SU-DHL-6 (cell line): ENCODE measurements around the gene TEAD1.

Experiments
- H2AFZ ChIP-seq: fragments of 200-600 bp; sonication (generic); 2 replicates; pipeline ENCODE4 v1.6.1; 2014; ENCODE audit warnings: low read depth, mild to moderate bottlenecking, moderate library complexity, mixed read lengths, antibody characterized with exemption, low read length; ENCODE audit not compliant: severe bottlenecking
- H3F3A ChIP-seq: fragments of 200-600 bp; shearing (Covaris generic); 2 replicates; pipeline ENCODE4 v1.6.0; 2016; ENCODE audit warnings: antibody characterized with exemption, mild to moderate bottlenecking; ENCODE audit not compliant: insufficient read depth
- H3K27ac ChIP-seq: fragments of 200-600 bp; sonication (generic); 2 replicates; pipeline ENCODE4 v1.5.1; 2016; ENCODE audit warnings: low read depth, mild to moderate bottlenecking, low read length, moderate library complexity, mixed read lengths
- H3K27me3 ChIP-seq: fragments of 200-600 bp; sonication (generic), shearing (Covaris generic); 2 replicates; pipeline ENCODE4 v1.6.0; 2014; ENCODE audit warnings: mild to moderate bottlenecking, low read length
- H3K36me3 ChIP-seq: fragments of 200-600 bp; sonication (generic); 2 replicates; pipeline ENCODE4 v1.6.1; 2014; ENCODE audit warnings: mild to moderate bottlenecking, low read length, mixed read lengths
- H3K4me2 ChIP-seq: fragments of 300-600, 200-600 bp; shearing (Covaris generic), sonication (generic); 2 replicates; pipeline ENCODE4 v1.6.0; 2014; ENCODE audit warnings: low read length, low read depth, mild to moderate bottlenecking; ENCODE audit not compliant: poor library complexity, severe bottlenecking
- H3K4me3 ChIP-seq: fragments of 200-600 bp; sonication (generic); 2 replicates; pipeline ENCODE4 v1.5.1; 2014; ENCODE audit warnings: antibody characterized with exemption, low read length, mild to moderate bottlenecking, mixed read lengths; ENCODE audit not compliant: insufficient read depth, poor library complexity, severe bottlenecking
- H3K79me2 ChIP-seq: fragments of 200-600 bp; sonication (generic); 2 replicates; pipeline ENCODE4 v1.6.1; 2014; ENCODE audit warnings: mild to moderate bottlenecking, low read length, moderate library complexity; ENCODE audit not compliant: insufficient read depth
- H3K9ac ChIP-seq: fragments of 200-600 bp; sonication (generic); 2 replicates; pipeline ENCODE4 v1.7.0; 2014; ENCODE audit warnings: mild to moderate bottlenecking, low read length
- H3K9me2 ChIP-seq: fragments of 200-600 bp; sonication (generic); replicated peaks from 2 replicates; pipeline ENCODE4 v1.6.1; 2014; ENCODE audit warnings: low read length; ENCODE audit not compliant: insufficient read depth
- H3K9me3 ChIP-seq: fragments of 200-600 bp; sonication (generic); 2 replicates; pipeline ENCODE4 v1.6.1; 2014; ENCODE audit warnings: low read length, mixed read lengths; ENCODE audit not compliant: insufficient read depth
- H4K20me1 ChIP-seq: fragments of 200-600 bp; sonication (generic); 2 replicates; pipeline ENCODE4 v1.6.1; 2014; ENCODE audit warnings: low read depth, mild to moderate bottlenecking, antibody characterized with exemption, low read length, moderate library complexity, mixed read lengths
- CTCF ChIP-seq: fragments of 200-600 bp; sonication (generic); IDR thresholded peaks from one replicate; pipeline ENCODE4 v1.5.1; 2017; ENCODE audit warnings: antibody characterized with exemption, mild to moderate bottlenecking, low read length, moderate library complexity; ENCODE audit not compliant: insufficient read depth, poor library complexity, severe bottlenecking
- EZH2phosphoT487 ChIP-seq: fragments of 200-600 bp; sonication (generic), shearing (Covaris generic); conservative IDR thresholded peaks from 2 replicates; pipeline ENCODE4 v1.6.1; 2018; ENCODE audit warnings: mild to moderate bottlenecking, antibody characterized with exemption, low read length, moderate library complexity, mixed read lengths

TEAD1 gene

GRCh38 chr11:12815931-12816494 lies 141.8 kb downstream of the TEAD1 start:
- no peaks in the 10 kb centered on the region for H3K36me3 ChIP-seq
- H3K27ac ChIP-seq, result no peak overlapping the region
- no peaks in the 10 kb centered on the region for H3K9me2 ChIP-seq
- no peaks in the 10 kb centered on the region for H4K20me1 ChIP-seq
- H3K27me3 ChIP-seq, result no peaks in the 10 kb centered on the region
- no peaks in the 10 kb centered on the region for H3K79me2 ChIP-seq
- no peak for TF ChIP-seq EZH2phosphoT487
- no peak for TF ChIP-seq CTCF
- H3K9me3 ChIP-seq, result no peaks in the 10 kb centered on the region
- H3K4me2 ChIP-seq, result no peak overlapping the region
- no peaks in the 10 kb centered on the region for H3F3A ChIP-seq
- no peak overlapping the region for H2AFZ ChIP-seq
- H3K4me3 ChIP-seq, result no peak overlapping the region
- no peak overlapping the region for H3K9ac ChIP-seq

DNA sequence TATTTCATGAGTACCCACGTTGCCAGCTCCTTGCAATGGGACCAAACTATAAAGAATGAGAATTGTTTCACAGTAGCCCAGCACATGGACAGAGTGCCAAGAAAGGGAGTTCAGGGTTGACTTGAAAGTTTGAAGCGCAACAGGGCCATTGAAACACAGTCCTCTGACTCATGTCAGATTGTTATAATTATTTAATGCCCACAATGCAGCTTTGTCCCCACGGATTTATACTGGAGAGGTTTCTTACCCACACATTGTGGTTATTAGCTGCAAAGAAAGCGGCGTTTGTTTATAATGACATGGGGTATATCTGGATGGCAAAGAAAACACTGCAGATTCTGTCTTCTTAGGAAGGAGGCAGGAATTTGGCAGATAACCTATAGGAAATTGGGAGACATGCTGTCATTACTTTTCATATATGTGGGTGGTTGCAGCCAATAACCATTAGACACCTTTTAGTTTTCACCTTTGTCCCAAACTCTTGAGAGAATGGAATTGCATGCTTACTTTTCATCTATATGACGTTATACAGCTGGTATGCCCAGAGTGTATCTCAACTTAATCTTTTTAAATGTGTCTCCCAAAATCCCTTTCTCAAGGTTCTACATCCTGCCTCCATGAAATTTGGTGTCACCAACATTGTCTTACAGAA lies 143.6 kb downstream of the TEAD1 start:
- no peak for TF ChIP-seq CTCF
- TF ChIP-seq EZH2phosphoT487, result no peak
- H2AFZ ChIP-seq, result no peak overlapping the region
- no peak overlapping the region for H3K4me3 ChIP-seq
- no peaks in the 10 kb centered on the region for H3F3A ChIP-seq
- no peaks in the 10 kb centered on the region for H3K36me3 ChIP-seq
- H3K79me2 ChIP-seq, result no peaks in the 10 kb centered on the region
- H3K4me2 ChIP-seq, result no peak overlapping the region
- H3K9me2 ChIP-seq, result no peaks in the 10 kb centered on the region
- no peak overlapping the region for H3K9ac ChIP-seq
- H3K27ac ChIP-seq, result no peak overlapping the region
- no peaks in the 10 kb centered on the region for H4K20me1 ChIP-seq
- no peaks in the 10 kb centered on the region for H3K9me3 ChIP-seq
- no peaks in the 10 kb centered on the region for H3K27me3 ChIP-seq

DNA sequence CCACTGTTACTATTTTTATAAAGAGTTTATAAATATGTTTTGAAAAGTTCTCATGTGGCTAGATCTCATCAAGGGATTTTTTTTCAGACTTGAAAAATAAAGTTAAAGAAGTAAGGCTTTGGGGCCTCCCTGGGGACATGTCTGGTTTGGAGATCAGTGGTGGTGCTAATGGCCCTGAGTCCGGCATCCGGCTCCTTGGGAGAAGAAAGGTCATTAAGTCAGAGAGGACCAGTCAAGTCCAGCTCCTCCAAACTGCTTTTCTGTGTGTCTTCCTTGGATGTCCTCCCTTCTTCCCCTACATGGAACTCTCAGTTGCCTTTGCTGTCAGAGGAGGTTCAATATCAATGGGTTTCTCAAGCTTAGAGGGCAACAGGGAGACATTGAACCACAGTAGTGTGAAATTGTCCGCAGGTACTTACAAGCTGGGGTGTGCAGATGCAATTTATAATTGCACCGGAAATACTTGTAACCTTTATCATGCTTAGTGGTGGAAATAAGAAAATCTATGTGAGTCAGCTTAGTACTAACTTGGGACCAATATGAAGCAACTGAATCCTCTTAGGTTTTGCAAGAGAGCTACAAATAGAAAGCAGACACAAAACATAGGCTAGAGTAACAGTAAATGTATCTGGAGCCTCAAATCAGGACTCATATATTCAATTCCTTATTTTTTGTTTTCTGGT lies 144.3 kb downstream of the TEAD1 start:
- Histone ChIP-seq H3K36me3 (no peaks in the 10 kb centered on the region), H3K27me3 (no peaks in the 10 kb centered on the region), H3K9me2 (no peaks in the 10 kb centered on the region), H3K27ac (no peak overlapping the region), H3K79me2 (no peaks in the 10 kb centered on the region), H3K4me2 (no peak overlapping the region), H4K20me1 (no peaks in the 10 kb centered on the region), H2AFZ (no peak overlapping the region), H3K4me3 (no peak overlapping the region), H3K9me3 (no peaks in the 10 kb centered on the region), H3F3A (no peaks in the 10 kb centered on the region), H3K9ac (no peak overlapping the region)
- TF ChIP-seq EZH2phosphoT487, result no peak
- no peak for TF ChIP-seq CTCF
